Measurements from ENCODE around the gene CTSW.
"Not testable (repeated sequence)": the region's sequence is repeated elsewhere in the genome, so short reads cannot be mapped to it uniquely, and the experiment has no call there.

Gene CTSW

DNA sequence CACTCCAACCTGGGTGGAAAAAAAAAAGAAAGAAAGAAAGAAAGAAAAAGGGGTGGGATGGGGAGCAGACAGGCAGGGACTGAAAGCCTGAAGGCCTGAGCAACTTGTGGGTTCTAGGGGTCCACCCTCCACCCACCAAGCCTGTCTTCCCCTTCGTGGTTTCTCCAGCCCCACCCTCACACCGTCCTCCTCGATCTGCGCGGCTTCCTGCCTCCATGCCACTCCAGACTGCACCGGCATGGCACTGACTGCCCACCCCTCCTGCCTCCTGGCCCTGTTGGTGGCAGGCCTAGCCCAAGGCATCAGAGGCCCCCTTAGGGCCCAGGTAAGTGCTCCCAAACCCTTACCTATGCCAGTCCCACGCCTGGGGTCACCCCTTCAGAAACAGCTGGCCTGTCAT lies at the start of gene CTSW:
TSS of gene CTSW (plus strand) at position 221 of the 400 bp plus-strand sequence. CDS start at position 239, 18 bp downstream.
- peak; percentile 81 for DNase-seq (ENCODE audit: low read depth)
- peak within 1 kb of the TSS; percentile 69 for H3K4me3 ChIP-seq (ENCODE audit: low read depth, low read length)
- no peak for TF ChIP-seq MAX (IDR thresholded peaks at IDR 0.05; ENCODE audit: low read depth, low read length)
- TF ChIP-seq POLR2A (IDR thresholded peaks at IDR 0.05; ENCODE audit: extremely low read depth, insufficient read length), result peak; percentile 15

GRCh38 chr11:65832231-65832630 lies 47.4 kb upstream of the CTSW start:
- H3K4me3 ChIP-seq (ENCODE audit: low read depth, low read length); DNase-seq (ENCODE audit: low read depth): not testable (repeated sequence)

DNA sequence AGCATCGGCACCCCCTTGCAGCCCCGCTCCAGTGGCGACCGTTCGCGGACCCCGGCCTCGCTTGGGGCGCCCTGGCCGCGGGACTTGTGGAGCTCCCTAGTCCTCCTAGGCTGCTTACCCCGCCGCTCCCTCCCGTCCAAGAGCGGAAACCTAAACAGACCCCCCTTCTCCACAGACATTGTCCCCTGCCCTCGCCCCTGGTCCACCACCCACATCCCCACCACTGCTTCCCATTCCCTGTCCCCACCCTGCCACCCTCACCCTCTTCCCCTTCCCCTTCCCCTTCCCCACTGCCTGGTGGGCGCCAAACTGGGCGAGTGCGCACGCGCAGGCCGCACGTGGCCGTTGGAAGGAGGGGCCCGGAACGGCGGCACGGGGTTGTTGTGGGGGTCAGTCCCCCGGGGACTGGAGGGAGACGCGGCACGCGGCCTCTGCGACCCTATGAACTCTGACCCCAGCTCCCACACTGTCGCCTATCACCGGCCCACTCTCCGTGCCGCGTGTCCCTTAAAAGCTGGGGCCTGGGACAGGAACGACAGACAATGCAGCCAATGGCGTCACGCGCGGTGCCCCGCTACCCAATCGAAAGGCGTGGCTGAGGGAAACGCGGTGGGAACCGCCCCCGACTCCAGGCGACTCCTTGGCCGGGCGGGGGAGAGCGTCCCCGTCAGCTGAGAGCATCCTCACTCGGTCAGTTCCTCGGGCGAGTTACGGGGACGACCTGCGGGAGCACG lies 46.2 kb upstream of the CTSW start, which contains the start of gene SNX32:
TSS of gene SNX32 (plus strand) at position 667 of the 734 bp plus-strand sequence. CDS start 103 bp downstream, outside the sequence.
- peak within 1 kb of the TSS; percentile 67 for H3K4me3 ChIP-seq (ENCODE audit: low read depth, low read length)
- peak; percentile 90 for DNase-seq (ENCODE audit: low read depth)
- TF ChIP-seq MAX (IDR thresholded peaks at IDR 0.05; ENCODE audit: low read depth, low read length), result no peak
- no peak for TF ChIP-seq POLR2A (IDR thresholded peaks at IDR 0.05; ENCODE audit: extremely low read depth, insufficient read length)
- TF ChIP-seq CTCF (IDR thresholded peaks at IDR 0.05; ENCODE audit: low read depth, low read length), result no peak
- no peak for TF ChIP-seq MYC (IDR thresholded peaks at IDR 0.05; ENCODE audit: low read depth, low read length)

DNA sequence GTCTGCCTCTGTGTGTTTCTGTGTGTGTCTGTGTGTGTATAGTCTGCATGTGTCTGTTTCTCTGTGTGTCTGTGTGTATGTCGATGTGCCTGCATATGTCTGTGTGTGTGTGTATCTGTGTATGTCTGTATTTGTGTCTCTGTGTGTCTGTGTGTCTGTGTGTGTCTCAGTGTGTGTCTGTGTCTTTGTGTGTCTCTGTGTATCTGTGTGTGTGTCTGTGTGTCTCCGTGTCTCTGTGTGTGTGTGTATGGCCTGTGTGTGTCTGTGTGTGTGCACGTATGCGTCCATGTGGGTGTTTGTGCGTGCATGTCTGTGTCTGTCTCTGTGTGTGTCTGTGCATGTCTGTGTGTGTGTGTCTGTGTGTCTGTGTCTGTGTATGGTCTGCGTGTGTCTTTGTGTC lies 45.4 kb upstream of the CTSW start:
- no peak for TF ChIP-seq MYC (IDR thresholded peaks at IDR 0.05; ENCODE audit: low read depth, low read length)
- no peak for TF ChIP-seq CTCF (IDR thresholded peaks at IDR 0.05; ENCODE audit: low read depth, low read length)
- no peak for TF ChIP-seq MAX (IDR thresholded peaks at IDR 0.05; ENCODE audit: low read depth, low read length)
- no peak for TF ChIP-seq POLR2A (IDR thresholded peaks at IDR 0.05; ENCODE audit: extremely low read depth, insufficient read length)
- DNase-seq (ENCODE audit: low read depth), result no peak
- peak overlapping the region; percentile 67 for H3K4me3 ChIP-seq (ENCODE audit: low read depth, low read length)

DNA sequence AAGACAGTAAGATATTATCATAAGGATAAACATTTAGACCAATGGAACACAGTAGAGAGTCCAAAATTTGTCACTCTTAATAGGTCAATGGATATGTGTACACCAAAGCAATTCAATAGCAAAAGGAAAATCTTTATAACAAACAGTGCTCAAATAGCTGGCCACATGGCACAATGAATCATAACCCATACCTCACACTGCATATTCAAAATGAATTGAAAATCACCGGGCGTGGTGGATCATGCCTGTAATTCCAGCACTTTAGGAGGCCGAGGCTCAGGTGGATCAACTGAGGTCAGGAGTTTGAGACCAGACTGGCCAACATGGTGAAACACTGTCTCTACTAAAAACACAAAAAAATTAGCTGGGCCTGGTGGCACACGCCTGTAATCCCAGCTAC lies 37.5 kb upstream of the CTSW start:
- no peak for TF ChIP-seq POLR2A (IDR thresholded peaks at IDR 0.05; ENCODE audit: extremely low read depth, insufficient read length)
- TF ChIP-seq MAX (IDR thresholded peaks at IDR 0.05; ENCODE audit: low read depth, low read length), result no peak
- no peak for TF ChIP-seq CTCF (IDR thresholded peaks at IDR 0.05; ENCODE audit: low read depth, low read length)
- TF ChIP-seq MYC (IDR thresholded peaks at IDR 0.05; ENCODE audit: low read depth, low read length), result no peak
- H3K4me3 ChIP-seq (ENCODE audit: low read depth, low read length), result no peak overlapping the region
- DNase-seq (ENCODE audit: low read depth), result no peak

- no peak for DNase-seq (ENCODE audit: low read depth)
- no peak for TF ChIP-seq POLR2A (IDR thresholded peaks at IDR 0.05; ENCODE audit: extremely low read depth, insufficient read length)
- TF ChIP-seq CTCF (IDR thresholded peaks at IDR 0.05; ENCODE audit: low read depth, low read length), result no peak
- TF ChIP-seq MAX (IDR thresholded peaks at IDR 0.05; ENCODE audit: low read depth, low read length), result no peak
- TF ChIP-seq MYC (IDR thresholded peaks at IDR 0.05; ENCODE audit: low read depth, low read length), result no peak
- H3K4me3 ChIP-seq (ENCODE audit: low read depth, low read length), result no peak overlapping the region
Observed at GRCh38 chr11:65843811-65844210, 35.8 kb upstream of the CTSW start.
